Measurements from ENCODE around the gene GNA15.

The GNA15 gene

GRCh38 chr19:3207461-3208242 is 71.8 kb downstream of the GNA15 start:
- H3K27ac ChIP-seq (ENCODE audit: extremely low read depth, low read depth, low read length) = no peak overlapping the region
- H3K4me3 ChIP-seq (ENCODE audit: low read depth, low read length) = no peak overlapping the region
- ChIA-PET POLR2A (no interaction called here), CTCF (no interaction called here)
- no peaks in the 10 kb centered on the region for H3K9me3 ChIP-seq (ENCODE audit: control insufficient read depth, insufficient read depth, low read depth, low read length)
- TF ChIP-seq PATZ1 (tag by site-specific recombination; IDR thresholded peaks at IDR 0.05) = peak; percentile 22; the same call in 1 of the 2 replicates
- no peak for TF ChIP-seq ZNF140 (tag by site-specific recombination; IDR thresholded peaks at IDR 0.05)
- TF ChIP-seq ZNF776 (tag by site-specific recombination; IDR thresholded peaks at IDR 0.05; ENCODE audit: borderline replicate concordance) = no peak
- no peak for TF ChIP-seq PRDM4 (tag by site-specific recombination; IDR thresholded peaks at IDR 0.05)
- no peak for TF ChIP-seq ZNF521 (tag by site-specific recombination; IDR thresholded peaks at IDR 0.05)
- TF ChIP-seq KLF9 (tag by site-specific recombination; IDR thresholded peaks at IDR 0.05; ENCODE audit: low read depth) = peak; percentile 33
- 0 out of 2 replicates have a peak, but pooled peaks have one; percentile 15 for TF ChIP-seq ZFHX2 (tag by site-specific recombination; conservative IDR thresholded peaks at IDR 0.05)
- TF ChIP-seq ZNF707 (tag by site-specific recombination; IDR thresholded peaks at IDR 0.05) = no peak
- TF ChIP-seq ZNF341 (tag by site-specific recombination; IDR thresholded peaks at IDR 0.05; ENCODE audit: low read depth) = no peak
- no peaks in the 10 kb centered on the region for H3K4me1 ChIP-seq (ENCODE audit: control insufficient read depth, insufficient read depth, low read length)
- peaks cover 7 to 60% of the 10 kb centered on the region in 2 experiments; a peak in 2 of 3 replicates for H3K36me3 ChIP-seq (ENCODE audit: control insufficient read depth in 2 of 2, insufficient read depth in 1 of 2, low read length in 2 of 2)

GRCh38 chr19:3208317-3209207 is 72.7 kb downstream of the GNA15 start:
- Histone ChIP-seq H3K27ac (ENCODE audit: extremely low read depth, low read depth, low read length) (no peak overlapping the region), H3K4me3 (ENCODE audit: low read depth, low read length) (no peak overlapping the region), H3K36me3 (ENCODE audit: control insufficient read depth in 2 of 2, insufficient read depth in 1 of 2, low read length in 2 of 2) (peaks cover 7 to 55% of the 10 kb centered on the region in 2 experiments; a peak in 2 of 3 replicates), H3K9me3 (ENCODE audit: control insufficient read depth, insufficient read depth, low read depth, low read length) (no peaks in the 10 kb centered on the region), H3K4me1 (ENCODE audit: control insufficient read depth, insufficient read depth, low read length) (no peaks in the 10 kb centered on the region)
- CTCF ChIA-PET = interaction anchor here (0.7 to 2.2 kb wide), 3 partner anchors 80 to 258 kb away, joined by 3 to 13 read pairs (median 3); no protein-coding TSS in a partner anchor
- POLR2A ChIA-PET = no interaction called here
- TF ChIP-seq GFI1B (tag by site-specific recombination; IDR thresholded peaks at IDR 0.05) (no peak), ZNF10 (tag by site-specific recombination; IDR thresholded peaks at IDR 0.05) (0 out of 2 replicates have a peak, but pooled peaks have one; percentile 36)

GRCh38 chr19:3210347-3211017 is 74.6 kb downstream of the GNA15 start:
- no peak overlapping the region for H3K27ac ChIP-seq (ENCODE audit: extremely low read depth, low read depth, low read length)
- ChIA-PET POLR2A (interaction anchor here (0.6 kb wide), 1 partner anchor 27 kb away, joined by 5 read pairs; no protein-coding TSS in a partner anchor), CTCF (interaction anchor here (0.6 to 2.7 kb wide), 6 partner anchors 14 to 1779 kb away, joined by 3 to 13 read pairs (median 4); partner anchors contain the start of genes CELF5 and ZNF57)
- peaks cover 7 to 35% of the 10 kb centered on the region in 2 experiments; a peak in 2 of 3 replicates for H3K36me3 ChIP-seq (ENCODE audit: control insufficient read depth in 2 of 2, insufficient read depth in 1 of 2, low read length in 2 of 2)
- no peak overlapping the region for H3K4me3 ChIP-seq (ENCODE audit: low read depth, low read length)
- H3K9me3 ChIP-seq (ENCODE audit: control insufficient read depth, insufficient read depth, low read depth, low read length) = no peaks in the 10 kb centered on the region
- H3K4me1 ChIP-seq (ENCODE audit: control insufficient read depth, insufficient read depth, low read length) = no peaks in the 10 kb centered on the region
- TF ChIP-seq ZNF624 (tag by site-specific recombination; IDR thresholded peaks at IDR 0.05) (no peak), ZNF585B (tag by site-specific recombination; IDR thresholded peaks at IDR 0.05) (no peak), BCL11A (tag by site-specific recombination; IDR thresholded peaks at IDR 0.05; ENCODE audit: low read depth) (no peak), ELK4 (IDR thresholded peaks at IDR 0.05; ENCODE audit: borderline replicate concordance, low read depth, low read length) (no peak), KLF8 (tag by site-specific recombination; IDR thresholded peaks at IDR 0.05) (peak; percentile 79), ZIC2 (tag by site-specific recombination; IDR thresholded peaks at IDR 0.05) (no peak), ZBTB1 (tag by site-specific recombination; IDR thresholded peaks at IDR 0.05) (no peak), MEIS1 (CRISPR knock-in tag; IDR thresholded peaks at IDR 0.05; ENCODE audit: borderline replicate concordance) (no peak), ZBTB48 (tag by site-specific recombination; IDR thresholded peaks at IDR 0.05) (no peak), ZNF76 (tag by site-specific recombination; IDR thresholded peaks at IDR 0.05; ENCODE audit: borderline replicate concordance, low read depth) (peak; percentile 74; the same call in 1 of the 2 replicates), ZNF747 (tag by site-specific recombination; IDR thresholded peaks at IDR 0.05) (no peak)
